ENCODE data around the gene MYCL.

Gene MYCL

GRCh38 chr1:39857126-39857878 is 44.4 kb downstream of the MYCL start:
- in situ Hi-C loops (cut with MboI; ENCODE audit: low sequenced_read_pairs): no loop called here

DNA sequence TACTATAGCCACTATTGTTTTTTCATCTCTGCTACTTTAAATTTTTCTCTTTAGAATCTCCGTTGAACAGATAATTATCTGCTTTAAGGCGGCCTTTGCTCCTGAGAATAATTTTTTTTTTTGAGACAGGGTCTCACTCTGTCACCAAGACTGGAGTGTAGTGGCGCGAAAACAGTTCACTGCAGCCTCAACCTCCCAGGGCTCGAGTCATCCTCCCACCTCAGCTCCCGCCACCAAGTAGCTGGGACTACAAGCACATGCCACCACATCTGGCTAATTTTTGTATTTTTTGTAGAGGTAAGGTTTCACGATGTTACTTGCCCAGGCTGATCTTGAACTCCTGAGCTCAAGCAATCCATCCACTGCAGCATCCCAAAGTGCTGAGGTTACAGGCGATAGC is 47.0 kb downstream of the MYCL start:
- in situ Hi-C loops (cut with MboI; ENCODE audit: low sequenced_read_pairs): no loop called here

GRCh38 chr1:39854314-39854713 is 47.4 kb downstream of the MYCL start:
- in situ Hi-C loops (cut with MboI; ENCODE audit: low sequenced_read_pairs): no loop called here

- in situ Hi-C loops (cut with MboI; ENCODE audit: low sequenced_read_pairs): no loop called here
Observed at GRCh38 chr1:39852876-39853275, 48.8 kb downstream of the MYCL start.

DNA sequence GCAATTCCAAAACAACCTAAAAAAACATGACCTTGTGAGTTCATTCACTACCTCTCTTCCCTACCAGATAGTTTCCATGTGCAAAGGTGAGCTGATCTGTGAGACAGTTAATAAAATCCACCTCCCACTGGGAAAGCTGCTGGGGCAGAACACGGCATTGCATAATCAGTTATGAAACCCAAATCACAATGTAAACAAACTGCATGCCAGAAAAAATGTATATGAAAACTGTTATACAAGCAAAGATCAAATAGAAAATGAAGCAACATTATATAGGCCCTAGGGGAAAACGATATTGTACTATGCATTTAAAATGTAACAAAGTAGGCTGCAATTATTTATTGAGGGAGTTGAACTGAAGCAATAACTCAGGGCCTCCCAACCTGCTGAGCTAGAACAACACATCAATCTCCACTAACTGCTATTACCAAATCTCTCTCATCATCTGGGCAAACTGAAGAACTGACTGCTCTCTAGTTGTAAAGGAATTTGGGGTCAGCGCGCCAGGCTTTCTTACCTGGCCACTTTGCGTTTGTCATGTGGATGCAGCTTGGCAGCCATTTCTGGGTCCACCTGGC is 49.4 kb downstream of the MYCL start:
- in situ Hi-C loops (cut with MboI; ENCODE audit: low sequenced_read_pairs): no loop called here

DNA sequence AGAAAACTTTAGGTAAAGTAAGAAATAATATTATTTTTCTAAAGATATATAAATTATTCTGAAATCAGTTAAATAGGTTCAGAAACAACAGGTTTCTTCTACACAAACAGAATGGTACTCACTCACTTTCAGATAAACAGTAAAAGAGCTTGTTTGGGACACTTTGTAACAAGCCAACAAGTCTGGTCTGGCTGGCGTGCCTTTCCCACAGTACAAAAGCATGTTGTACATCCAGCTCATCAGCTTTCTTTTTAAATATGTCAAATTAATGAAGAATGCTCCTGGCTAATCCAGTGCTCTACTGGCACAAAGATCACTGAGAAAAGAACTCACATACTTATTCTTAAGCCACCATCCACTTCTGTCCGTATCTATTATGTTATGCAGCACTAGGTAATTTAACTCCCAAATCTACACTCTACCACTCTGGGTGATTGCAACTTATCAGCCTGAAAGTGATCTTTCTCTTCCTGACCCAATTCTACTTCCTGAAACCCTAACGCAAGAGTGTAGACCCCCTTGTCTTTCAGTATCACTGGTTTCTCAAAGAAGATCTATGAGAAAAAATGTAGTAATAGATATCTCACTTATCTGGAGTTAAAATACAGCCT is 51.0 kb downstream of the MYCL start:
- in situ Hi-C loops (cut with MboI; ENCODE audit: low sequenced_read_pairs): no loop called here

DNA sequence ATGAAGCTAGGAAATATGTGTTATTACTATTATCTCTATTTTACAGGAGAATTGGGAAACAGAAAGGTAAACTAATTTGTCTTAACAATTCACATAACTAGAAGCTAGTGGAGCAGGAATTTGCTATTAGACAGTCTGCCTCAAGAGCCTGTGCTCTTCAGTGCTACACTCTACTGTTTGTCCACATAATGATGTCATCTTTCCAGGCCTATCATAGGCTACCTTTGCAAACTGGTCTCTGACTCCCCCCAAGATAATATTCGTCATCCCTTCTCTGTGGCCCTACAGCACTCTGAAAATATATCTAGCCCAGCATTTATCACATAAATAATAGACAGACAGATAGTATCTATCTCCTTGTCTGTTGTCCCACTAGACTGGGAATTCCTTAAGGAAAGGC is 52.5 kb downstream of the MYCL start:
- in situ Hi-C loops (cut with MboI; ENCODE audit: low sequenced_read_pairs): no loop called here

- in situ Hi-C loops (cut with MboI; ENCODE audit: low sequenced_read_pairs): no loop called here
Observed at GRCh38 chr1:39847940-39848339, 53.8 kb downstream of the MYCL start.

DNA sequence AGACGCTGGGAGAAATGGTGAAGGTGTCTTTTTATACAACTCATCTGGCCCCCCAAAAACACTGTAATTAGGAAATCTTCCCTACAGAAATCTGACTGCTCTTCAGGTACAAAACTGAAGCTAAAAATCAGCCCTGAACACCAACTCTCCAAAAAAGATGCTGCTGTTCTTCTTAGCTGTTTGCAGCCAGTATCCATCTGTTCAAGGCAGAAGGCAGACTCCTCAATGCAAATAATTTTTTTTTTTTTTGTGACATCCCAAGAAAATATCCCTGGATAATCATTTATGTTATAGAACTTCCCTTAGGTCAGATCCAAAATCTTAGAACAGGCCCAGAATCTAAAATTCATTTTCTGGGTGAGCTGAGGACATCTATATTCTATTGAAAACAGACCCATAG is 54.9 kb downstream of the MYCL start:
- in situ Hi-C loops (cut with MboI; ENCODE audit: low sequenced_read_pairs): no loop called here

GRCh38 chr1:39845569-39846566 is 55.8 kb downstream of the MYCL start:
- in situ Hi-C loops (cut with MboI; ENCODE audit: low sequenced_read_pairs): no loop called here
